Prostate gland (tissue), 2 donors: Measurements from ENCODE around the gene AOAH.

ENCODE experiments used
- CTCF ChIP-seq, 4 experiments: fragments of 200-600 bp in 2 of 4; fragments of 450-650 bp in 2 of 4; sonication (generic) in 2 of 4; IDR thresholded peaks; 1 replicate in 3 of 4; 2 replicates in 1 of 4; pipeline ENCODE4 v1.5.1; 2016 to 2019; ENCODE audit warnings: antibody characterized with exemption in 4 of 4, mild to moderate bottlenecking in 2 of 4, moderate library complexity in 2 of 4
- POLR2A ChIP-seq: fragments of 450-650 bp; IDR thresholded peaks from one replicate; pipeline ENCODE4 v1.6.1; 2016; ENCODE audit warnings: antibody characterized with exemption, mild to moderate bottlenecking
- POLR2AphosphoS5 ChIP-seq: sonication (generic); formaldehyde crosslinking; IDR thresholded peaks from one replicate; pipeline ENCODE4 v1.6.1; 2017; ENCODE audit warnings: antibody characterized with exemption

- TF ChIP-seq POLR2A = no peak
- TF ChIP-seq CTCF (IDR thresholded peaks at IDR 0.05) = no peak
- TF ChIP-seq POLR2AphosphoS5 = no peak
Observed at GRCh38 chr7:36653663-36654355, 70.5 kb downstream of the AOAH start.
